ENCODE data around the gene SPNS3. TPM values are rescaled to one million over a fixed set of nuclear protein-coding genes. Genes with fewer than 3 reads are reported as not detected.

The SPNS3 gene
- total and polyA plus RNA-seq, 2 donors (not counting 1 experiment from before 2014, with no cell fraction given): 0.44 to 0.52 TPM

DNA sequence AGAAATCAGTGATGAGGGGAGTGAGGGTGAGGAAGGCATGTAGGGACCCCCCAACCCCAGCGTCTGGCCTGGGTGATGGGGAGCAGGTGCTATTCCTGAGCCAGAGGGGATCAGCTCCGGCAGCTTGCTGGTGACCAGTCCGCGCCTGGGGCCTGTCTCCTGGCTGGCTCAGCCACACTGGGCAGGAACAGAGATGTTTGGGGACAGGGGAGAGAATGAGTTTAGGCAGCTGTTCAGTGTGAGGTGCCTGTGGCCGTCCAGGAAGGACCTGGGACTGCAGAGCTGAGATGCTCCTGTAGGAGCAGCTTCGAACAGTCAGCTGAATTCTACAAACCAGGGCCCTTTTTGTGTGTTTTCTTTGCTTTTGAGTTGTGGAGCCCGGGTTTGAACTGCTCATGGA, 41.7 kb downstream of the SPNS3 start:
- Mint-ChIP-seq H3K27me3 (peaks cover 7% of the 10 kb centered on the region), H3K27ac (no peak overlapping the region), H3K9me3 (ENCODE audit: insufficient read depth) (no peaks in the 10 kb centered on the region), H3K4me3 (no peak overlapping the region), H3K4me1 (peaks cover 2% of the 10 kb centered on the region)
- Histone ChIP-seq H3K27me3 (replicated peaks in 1 of 4; ENCODE audit: control extremely low read depth in 1 of 4, control insufficient read depth in 3 of 4, insufficient read depth in 4 of 4, low read length in 3 of 4) (no peaks in the 10 kb centered on the region), H2AFZ (ENCODE audit: insufficient read depth, low read depth, low read length, poor library complexity, severe bottlenecking) (no peak overlapping the region), H3K4me1 (ENCODE audit: control insufficient read depth in 2 of 2, insufficient read depth in 2 of 2, low read length in 2 of 2) (peaks cover 0 to under 1% of the 10 kb centered on the region in 2 donors), H3K9ac (ENCODE audit: low read length) (no peak overlapping the region), H4K20me1 (ENCODE audit: control insufficient read depth, insufficient read depth, low read length, poor library complexity, severe bottlenecking) (no peaks in the 10 kb centered on the region), H3K4me2 (replicated peaks; ENCODE audit: low read depth, low read length, poor library complexity, severe bottlenecking) (no peak overlapping the region), H3K36me3 (replicated peaks in 1 of 2; ENCODE audit: control extremely low read depth in 1 of 2, control insufficient read depth in 1 of 2, extremely low read depth in 1 of 2, insufficient read depth in 2 of 2, low read length in 1 of 2) (no peaks in the 10 kb centered on the region), H3K9me3 (ENCODE audit: control extremely low read depth in 1 of 3, control insufficient read depth in 2 of 3, insufficient read depth in 1 of 3, low read length in 2 of 3) (no peaks in the 10 kb centered on the region), H3K27ac (ENCODE audit: low read length in 2 of 2) (no peak overlapping the region), H3K4me3 (ENCODE audit: control extremely low read depth in 1 of 5, extremely low read depth in 1 of 5, insufficient read depth in 1 of 5, low read depth in 2 of 5, low read length in 4 of 5) (no peak overlapping the region), H3K79me2 (ENCODE audit: control insufficient read depth, insufficient read depth, low read length) (no peaks in the 10 kb centered on the region)
- intact Hi-C loops (cut with micrococcal nuclease): no loop called here
- whole genome bisulfite sequencing (ENCODE audit: insufficient coverage): 88% methylated on average over 7 of the region's 7 CpGs
- DNase-seq (no peak), ATAC-seq (ENCODE audit: low read depth) (no peak)
- TF ChIP-seq, protein P1, sequence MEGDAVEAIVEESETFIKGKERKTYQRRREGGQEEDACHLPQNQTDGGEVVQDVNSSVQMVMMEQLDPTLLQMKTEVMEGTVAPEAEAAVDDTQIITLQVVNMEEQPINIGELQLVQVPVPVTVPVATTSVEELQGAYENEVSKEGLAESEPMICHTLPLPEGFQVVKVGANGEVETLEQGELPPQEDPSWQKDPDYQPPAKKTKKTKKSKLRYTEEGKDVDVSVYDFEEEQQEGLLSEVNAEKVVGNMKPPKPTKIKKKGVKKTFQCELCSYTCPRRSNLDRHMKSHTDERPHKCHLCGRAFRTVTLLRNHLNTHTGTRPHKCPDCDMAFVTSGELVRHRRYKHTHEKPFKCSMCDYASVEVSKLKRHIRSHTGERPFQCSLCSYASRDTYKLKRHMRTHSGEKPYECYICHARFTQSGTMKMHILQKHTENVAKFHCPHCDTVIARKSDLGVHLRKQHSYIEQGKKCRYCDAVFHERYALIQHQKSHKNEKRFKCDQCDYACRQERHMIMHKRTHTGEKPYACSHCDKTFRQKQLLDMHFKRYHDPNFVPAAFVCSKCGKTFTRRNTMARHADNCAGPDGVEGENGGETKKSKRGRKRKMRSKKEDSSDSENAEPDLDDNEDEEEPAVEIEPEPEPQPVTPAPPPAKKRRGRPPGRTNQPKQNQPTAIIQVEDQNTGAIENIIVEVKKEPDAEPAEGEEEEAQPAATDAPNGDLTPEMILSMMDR (IDR thresholded peaks at IDR 0.05): no peak
- no peak for TF ChIP-seq EZH2 (IDR thresholded peaks at IDR 0.05; ENCODE audit: borderline replicate concordance, insufficient read depth, low read depth, low read length, poor library complexity, severe bottlenecking)
- POLR2A ChIA-PET: no interaction called here
- CTCF ChIA-PET: no interaction called here

GRCh38 chr17:4476017-4476416, 42.3 kb downstream of the SPNS3 start:
- intact Hi-C loops (cut with micrococcal nuclease): no loop called here
- no peak overlapping the region for H3K27ac Mint-ChIP-seq
- no peaks in the 10 kb centered on the region for H3K9me3 Mint-ChIP-seq (ENCODE audit: insufficient read depth)
- ATAC-seq (ENCODE audit: low read depth) (no peak), DNase-seq (no peak)
- no peak overlapping the region for H2AFZ ChIP-seq (ENCODE audit: insufficient read depth, low read depth, low read length, poor library complexity, severe bottlenecking)
- TF ChIP-seq, protein P1 (IDR thresholded peaks at IDR 0.05): no peak
- no peak for TF ChIP-seq EZH2 (IDR thresholded peaks at IDR 0.05; ENCODE audit: borderline replicate concordance, insufficient read depth, low read depth, low read length, poor library complexity, severe bottlenecking)
- H3K36me3 ChIP-seq (replicated peaks in 1 of 2; ENCODE audit: control extremely low read depth in 1 of 2, control insufficient read depth in 1 of 2, extremely low read depth in 1 of 2, insufficient read depth in 2 of 2, low read length in 1 of 2): no peaks in the 10 kb centered on the region
- H3K27ac ChIP-seq (ENCODE audit: low read length in 2 of 2): no peak overlapping the region
- peaks cover 3 to 6% of the 10 kb centered on the region in 2 donors for H3K4me1 ChIP-seq (ENCODE audit: control insufficient read depth in 2 of 2, insufficient read depth in 2 of 2, low read length in 2 of 2)
- H3K4me3 Mint-ChIP-seq: no peak overlapping the region
- no peak overlapping the region for H3K4me3 ChIP-seq (ENCODE audit: control extremely low read depth in 1 of 5, extremely low read depth in 1 of 5, insufficient read depth in 1 of 5, low read depth in 2 of 5, low read length in 4 of 5)
- POLR2A ChIA-PET: no interaction called here
- no peak overlapping the region for H3K4me2 ChIP-seq (replicated peaks; ENCODE audit: low read depth, low read length, poor library complexity, severe bottlenecking)
- CTCF ChIA-PET: no interaction called here
- H3K9ac ChIP-seq (ENCODE audit: low read length): no peak overlapping the region
- H3K79me2 ChIP-seq (ENCODE audit: control insufficient read depth, insufficient read depth, low read length): no peaks in the 10 kb centered on the region
- 93% methylated on average over 14 of the region's 14 CpGs for WGBS (ENCODE audit: insufficient coverage)
- H3K4me1 Mint-ChIP-seq: peaks cover 6% of the 10 kb centered on the region
- H3K27me3 Mint-ChIP-seq: peaks cover 7% of the 10 kb centered on the region
- no peaks in the 10 kb centered on the region for H4K20me1 ChIP-seq (ENCODE audit: control insufficient read depth, insufficient read depth, low read length, poor library complexity, severe bottlenecking)
- H3K9me3 ChIP-seq (ENCODE audit: control extremely low read depth in 1 of 3, control insufficient read depth in 2 of 3, insufficient read depth in 1 of 3, low read length in 2 of 3): no peaks in the 10 kb centered on the region
- H3K27me3 ChIP-seq (replicated peaks in 1 of 4; ENCODE audit: control extremely low read depth in 1 of 4, control insufficient read depth in 3 of 4, insufficient read depth in 4 of 4, low read length in 3 of 4): no peaks in the 10 kb centered on the region

All from B cell (primary cell).